GM19328 (cell line): ENCODE measurements around the gene SPRR5.

Source experiments
- ATAC-seq: cut with Tn5 transposase; IDR thresholded peaks from one replicate; pipeline ENCODE4 v1.9.1; 2021; ENCODE audit warnings: mild to moderate bottlenecking, moderate library complexity; ENCODE audit not compliant: unreplicated experiment

The SPRR5 gene

DNA sequence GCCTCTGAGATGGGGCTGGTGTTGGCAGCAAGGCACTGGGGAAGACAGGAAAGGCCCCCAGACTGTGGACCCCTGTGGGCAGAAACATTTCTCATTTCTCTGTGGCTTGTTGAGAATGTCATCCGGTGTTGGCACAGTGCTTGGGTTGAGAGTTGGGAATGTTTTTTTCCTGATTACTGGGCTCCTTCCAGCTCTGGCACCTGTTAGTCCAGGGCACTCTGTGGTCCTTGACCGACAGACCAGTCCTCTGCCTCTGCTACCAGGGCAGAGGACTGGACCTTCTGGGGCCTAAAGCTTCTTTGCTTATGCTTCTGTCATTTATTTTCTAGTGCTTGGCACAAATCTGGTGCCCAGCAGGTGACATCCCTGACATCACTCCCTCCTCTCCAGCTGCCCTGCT, 4.8 kb upstream of the SPRR5 start:
- ATAC-seq, result no peak

DNA sequence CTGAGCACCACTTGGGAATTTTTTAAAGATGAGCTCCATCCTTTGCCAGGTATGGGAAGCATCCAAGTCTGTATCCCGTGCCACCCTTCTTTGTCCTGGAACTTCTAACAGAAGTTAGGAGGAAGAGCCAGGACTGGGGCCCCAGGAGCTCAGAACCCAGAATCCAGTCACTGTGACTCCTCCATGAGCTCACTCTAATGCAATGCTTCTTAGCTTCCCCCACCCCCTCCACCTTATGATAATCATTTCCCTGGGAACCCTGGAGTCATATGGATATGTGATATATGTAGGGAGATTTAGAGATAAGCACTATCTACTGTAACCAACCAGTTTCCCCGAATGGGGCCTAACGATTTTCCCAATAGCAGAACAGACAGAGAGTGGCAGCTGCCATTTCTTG, 758 bp upstream of the SPRR5 start:
- ATAC-seq, result no peak

DNA sequence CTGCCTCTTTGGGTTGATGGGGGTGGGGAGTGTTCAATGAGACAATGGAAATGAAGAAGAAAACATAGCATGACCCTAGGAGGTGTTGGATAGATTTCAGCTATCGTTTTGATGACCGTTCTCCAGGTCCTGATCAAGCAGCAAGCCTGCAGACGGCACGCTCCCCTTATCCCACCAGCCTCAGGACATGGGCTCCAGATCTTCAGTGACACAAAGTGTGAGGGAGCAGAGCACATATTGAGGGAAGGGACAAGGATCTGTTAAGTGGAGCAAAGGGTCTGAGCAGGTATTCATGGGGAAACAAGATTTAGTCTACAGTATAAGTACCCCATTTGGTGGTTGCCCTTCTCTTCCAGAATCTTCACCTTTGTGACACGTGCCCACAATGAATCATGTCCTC, 4.7 kb downstream of the SPRR5 start:
- no peak for ATAC-seq

DNA sequence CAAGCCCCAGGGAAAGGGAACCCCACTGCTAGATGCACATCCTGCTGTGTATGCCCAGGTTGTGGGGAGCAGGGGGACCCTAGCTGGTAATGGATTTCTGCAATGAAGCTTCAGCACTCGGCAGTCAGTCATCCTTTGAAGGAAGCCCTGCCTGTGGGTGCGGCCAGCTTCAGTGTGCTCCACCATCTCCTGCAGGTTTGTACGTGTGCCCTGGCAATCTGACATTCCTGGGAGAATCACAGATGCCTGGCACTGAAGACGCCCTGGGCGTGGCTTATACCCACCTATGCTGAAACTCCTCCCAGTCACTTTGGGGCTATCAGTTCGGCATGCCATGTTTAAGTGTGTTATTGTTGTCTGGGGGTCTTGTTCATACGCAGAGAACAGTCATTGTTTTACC, 6.8 kb downstream of the SPRR5 start:
- ATAC-seq, result no peak

DNA sequence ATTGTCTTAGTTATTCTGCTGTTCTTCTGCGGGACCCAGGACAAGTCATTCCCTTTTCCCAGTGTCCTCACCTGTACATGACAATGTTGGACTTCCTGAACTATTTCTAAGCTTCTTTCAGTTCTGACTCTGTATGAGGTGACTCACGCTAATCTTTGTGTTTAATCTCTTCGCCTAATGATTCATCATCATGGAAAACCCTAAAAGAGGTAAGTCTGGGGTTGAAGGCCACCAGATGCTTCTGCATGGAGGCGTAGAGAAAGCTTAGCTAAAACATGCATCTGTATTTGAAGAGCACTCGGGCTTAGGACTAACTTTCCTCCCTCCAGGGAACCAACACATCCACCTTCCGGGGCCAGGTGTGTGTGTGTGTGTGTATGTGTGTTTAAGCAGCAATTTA, 7.4 kb downstream of the SPRR5 start:
- no peak for ATAC-seq

DNA sequence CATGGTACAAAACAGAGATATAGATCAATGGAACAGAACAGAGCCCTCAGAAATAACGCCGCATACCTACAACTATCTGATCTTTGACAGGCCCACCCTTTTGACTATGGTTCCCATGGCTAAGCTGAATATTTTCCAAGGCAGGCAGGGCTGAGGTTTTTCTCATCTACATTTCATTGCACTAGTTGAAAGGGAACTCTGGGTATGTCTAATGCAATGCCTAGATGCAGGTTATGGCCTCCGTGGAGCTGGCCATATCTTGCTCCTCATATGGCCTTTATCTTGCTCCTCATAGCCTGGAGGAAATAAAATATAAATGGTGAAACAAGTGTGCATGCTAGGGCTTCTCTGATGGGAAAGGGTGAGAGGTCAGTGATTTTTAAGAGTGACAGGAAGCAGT, 10.6 kb downstream of the SPRR5 start:
- ATAC-seq, result no peak

DNA sequence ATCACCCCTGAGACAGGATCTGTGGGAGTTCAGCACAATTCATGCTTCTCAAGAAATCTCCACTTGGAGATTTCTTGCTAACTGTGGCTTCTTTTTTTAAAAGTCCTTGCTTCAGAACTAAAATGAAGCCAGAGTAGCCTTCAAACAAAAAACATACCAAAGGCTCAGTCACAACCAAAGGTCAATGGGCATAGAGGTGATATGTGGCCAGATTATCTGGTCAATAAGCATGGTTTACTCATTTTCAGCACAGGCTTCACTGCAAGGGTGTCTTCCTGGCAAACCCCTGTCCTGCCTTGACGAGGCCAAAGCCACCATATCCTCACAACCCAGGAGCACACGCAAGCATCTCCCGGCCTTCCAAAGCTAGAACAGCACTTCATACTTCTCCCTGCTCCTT, 12.3 kb downstream of the SPRR5 start:
- no peak for ATAC-seq

DNA sequence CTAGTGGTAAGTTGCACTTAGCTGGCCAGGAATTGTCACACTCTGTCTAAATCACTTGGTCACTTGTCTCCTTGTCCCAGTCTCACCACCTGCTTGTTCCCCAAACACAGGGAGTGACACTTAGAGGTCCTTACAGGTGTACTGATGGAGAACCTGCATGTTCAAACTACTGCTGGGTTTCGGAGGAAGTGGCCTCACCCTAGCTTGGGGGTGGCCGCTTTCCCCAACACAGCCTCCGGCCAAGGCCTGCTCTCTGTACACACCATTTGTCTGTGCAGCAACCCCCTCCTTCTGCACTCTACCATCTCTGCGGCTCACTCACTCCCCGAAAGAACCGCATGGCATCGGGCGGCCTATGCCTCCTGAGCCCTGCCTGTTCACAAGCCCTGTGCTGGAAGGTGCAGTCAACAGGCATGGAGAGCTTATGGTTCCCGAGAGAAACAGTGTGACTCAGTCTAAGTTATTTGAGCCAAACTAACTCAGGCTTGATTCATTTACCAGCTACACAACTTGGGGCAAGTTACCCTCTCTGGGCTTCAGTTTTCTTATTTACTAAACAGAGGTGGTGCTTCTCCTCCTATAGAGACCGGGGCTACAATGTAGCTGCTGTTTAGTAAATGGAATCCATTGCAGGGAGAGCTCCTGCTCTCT, 12.9 kb downstream of the SPRR5 start:
- ATAC-seq, result no peak

DNA sequence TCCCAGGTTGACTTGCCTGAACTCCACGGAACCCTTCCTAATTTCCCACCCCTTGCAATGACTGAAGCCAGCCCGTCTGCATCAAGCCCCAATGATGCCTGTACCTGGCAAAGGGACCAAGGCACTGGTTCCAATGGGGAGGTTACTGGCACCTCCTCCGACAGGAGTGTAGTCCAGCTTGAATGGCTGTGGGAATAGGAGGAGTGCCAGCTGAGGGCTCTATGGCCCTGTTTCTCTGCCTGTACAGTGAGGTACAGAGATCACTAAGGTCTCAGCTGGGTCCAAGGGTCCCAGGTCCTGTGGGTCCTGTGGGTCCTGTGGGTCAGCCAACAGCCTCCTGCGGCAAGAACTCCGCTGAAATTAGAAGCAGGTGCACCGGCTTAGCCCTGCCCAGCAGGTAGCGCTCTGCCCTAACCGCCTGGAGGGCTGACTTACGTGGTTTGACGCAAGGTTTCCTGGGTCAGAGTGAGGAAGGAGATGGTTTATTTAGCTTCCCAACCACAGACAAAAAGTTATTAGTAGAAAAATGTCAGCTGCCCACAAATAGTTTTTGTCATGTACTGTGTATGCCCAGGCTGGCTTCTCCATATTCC, 13.5 kb downstream of the SPRR5 start:
- ATAC-seq, result no peak

DNA sequence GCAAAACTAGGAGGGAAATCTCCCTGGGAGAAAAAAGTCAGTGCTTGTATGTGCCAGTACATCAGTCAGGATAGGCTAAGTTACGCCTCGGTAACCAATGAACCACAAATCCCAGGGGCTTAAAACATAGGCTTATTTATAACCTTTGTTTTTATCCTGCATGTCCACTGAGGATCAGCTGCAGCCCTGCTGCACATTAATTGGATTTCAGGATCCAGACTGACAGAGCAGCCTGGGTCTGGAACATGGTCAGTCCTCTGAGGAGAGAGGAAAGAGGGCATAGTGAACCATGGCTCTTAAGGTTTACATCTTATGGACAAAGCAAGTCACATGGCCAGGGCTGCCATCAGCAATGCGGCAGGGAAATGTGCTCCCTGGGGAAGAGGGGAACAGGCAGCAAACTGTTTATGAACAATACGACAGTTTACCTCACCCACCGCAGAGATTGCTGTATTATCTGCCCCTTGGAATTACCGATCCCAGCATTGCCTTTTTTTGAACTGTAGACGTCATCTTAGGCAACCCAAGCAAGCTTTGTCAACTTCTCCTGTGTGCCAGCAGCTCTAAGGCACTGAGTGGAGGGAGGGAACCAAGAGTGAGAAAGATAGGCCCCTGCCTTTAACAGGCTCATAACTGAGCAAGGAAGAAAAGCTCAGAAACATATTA, 14.4 kb downstream of the SPRR5 start:
- no peak for ATAC-seq

DNA sequence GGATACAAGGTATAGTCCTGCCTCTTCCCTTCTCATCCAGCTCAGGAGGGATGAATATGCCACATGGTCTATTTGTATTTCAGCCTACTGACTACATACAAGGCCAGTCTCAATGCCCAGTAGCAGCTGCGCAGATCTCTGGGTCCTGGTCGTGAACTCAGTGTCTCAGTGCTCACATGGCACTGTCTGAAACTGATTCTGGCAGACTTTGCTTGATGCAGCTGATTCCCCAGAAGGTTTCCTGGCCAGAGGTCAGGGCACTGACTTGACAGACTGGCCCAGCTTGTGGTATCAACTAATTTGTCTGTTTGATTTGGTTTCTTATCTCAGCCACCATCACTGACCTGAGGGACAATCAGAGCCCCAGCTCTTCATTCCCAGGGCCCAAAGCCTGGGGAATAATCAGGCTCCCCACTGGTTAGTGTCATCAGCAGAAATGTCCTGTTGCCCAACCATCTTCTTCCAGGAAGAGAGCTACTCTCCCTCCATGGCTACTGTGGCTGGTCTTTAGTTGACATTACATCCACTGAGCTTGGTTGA, 15.9 kb downstream of the SPRR5 start:
- ATAC-seq, result no peak

DNA sequence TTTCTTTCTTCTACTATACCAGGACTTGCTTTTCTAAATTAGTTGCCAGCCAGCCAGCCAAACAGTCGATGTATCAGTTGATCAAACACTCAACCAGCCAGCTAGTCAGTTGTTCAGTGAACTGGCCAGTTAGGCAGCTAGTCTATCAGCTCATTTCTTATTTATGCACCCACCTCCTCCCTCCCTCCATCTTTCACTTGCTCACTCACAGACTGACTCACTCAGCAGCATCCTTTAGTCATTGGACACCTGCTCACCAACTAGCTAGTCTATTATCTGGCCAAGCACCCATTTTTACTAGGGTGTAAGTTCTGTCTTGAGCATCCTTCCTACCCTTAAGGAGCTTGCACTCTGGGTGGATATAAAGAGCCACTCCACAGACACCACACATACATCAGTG, 17.5 kb downstream of the SPRR5 start:
- no peak for ATAC-seq

DNA sequence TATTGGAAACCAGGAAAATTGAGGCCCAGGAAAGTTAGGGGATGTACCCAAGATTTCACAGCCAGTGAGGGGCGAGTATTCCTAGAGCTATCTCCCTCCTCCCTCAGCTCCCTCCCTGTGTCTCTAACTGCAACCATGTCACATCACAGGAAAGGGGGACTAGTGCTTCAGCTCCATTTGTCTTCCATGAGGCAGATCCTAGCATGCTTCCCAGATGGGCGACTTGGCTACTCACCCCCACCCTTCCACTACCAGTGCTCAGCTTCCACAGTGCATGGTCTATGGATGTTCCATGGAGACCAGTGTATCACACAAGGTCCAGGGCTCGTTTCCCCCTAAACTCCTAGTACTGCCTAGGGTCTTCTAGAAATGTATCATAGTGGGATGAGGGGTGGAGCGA, 18.8 kb downstream of the SPRR5 start:
- no peak for ATAC-seq

DNA sequence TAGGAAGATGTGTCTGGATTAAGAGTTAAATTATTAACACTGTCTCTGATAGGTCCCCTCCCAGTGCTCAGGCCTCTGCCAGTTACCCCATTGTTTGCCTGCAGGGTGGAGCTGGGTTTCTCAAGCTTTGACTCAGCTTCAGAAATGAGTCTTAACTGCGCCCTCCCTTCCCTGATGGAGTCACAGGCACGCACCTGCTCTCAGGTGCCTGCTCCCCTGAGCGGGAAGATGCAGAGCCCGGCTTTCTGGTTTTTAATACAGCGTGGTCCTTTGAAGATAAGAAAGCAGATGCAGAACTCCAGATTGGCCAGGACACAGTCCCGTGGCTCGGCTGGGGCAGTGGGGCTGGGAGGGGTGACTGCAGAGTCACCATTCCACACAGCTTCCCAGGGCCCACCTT, 20.2 kb downstream of the SPRR5 start:
- no peak for ATAC-seq

DNA sequence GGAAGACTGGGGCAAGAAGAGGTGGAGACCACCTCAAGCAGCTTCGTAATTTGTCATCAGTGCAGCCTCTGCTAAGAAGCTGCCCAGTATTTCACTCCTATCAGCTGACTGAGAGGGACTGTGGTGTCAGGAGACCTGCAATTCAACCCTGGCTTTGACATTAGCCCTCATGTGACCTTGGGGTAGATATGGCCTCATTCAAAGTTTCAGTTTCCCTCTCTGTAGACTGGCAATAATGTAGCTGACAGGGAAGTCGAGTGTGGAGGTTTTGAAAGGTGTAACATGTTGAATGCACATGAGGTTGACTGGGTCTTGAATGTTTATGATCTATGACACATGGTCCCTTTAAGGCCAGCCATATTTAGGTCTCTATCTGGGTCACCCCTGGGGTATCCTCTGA, 21.2 kb downstream of the SPRR5 start:
- ATAC-seq, result peak; percentile 81

DNA sequence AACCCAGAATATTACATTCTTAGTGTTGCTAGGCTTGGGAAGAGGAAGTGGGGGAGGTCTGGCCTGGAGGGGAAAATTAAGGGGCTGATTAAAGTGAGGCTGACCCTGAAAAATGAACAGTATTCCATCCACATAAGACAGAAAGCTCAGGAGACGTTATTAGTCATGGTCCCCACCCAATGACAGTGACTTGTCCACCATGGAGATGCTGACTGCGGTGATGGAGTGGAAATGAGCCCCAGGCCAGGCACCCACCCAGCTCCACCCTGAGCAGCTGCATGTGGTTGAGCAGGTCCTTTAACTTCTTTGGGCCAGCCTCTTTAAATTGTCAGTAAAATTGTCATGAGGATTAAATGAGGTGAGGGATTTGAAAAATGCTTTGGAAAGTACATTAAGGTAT, 22.0 kb downstream of the SPRR5 start:
- no peak for ATAC-seq

DNA sequence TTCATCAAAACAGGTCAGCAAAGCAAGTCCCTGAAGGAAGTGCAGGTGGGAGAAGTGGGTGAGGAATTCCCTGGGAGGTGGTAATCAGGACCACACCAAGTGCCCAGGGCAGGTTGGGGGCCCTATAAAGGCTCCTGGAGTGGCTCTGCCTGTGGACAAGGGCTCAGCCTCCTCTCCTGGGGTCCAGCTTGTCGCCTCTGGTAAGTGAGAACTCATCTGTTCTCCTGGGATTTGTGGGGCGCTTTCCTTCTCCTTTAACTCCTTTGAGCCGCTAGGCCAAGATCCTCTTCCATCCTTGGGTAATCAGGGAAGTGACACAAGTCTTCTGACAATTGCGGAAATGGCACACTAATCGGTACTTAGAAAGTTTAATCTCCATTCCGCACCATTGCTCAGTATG, 23.5 kb downstream of the SPRR5 start, which contains the start of gene SPRR4:
SPRR4 (plus strand) TSS at position 154 of the 400 bp plus-strand sequence. CDS start 1,243 bp downstream, outside the sequence.
- ATAC-seq, result no peak

DNA sequence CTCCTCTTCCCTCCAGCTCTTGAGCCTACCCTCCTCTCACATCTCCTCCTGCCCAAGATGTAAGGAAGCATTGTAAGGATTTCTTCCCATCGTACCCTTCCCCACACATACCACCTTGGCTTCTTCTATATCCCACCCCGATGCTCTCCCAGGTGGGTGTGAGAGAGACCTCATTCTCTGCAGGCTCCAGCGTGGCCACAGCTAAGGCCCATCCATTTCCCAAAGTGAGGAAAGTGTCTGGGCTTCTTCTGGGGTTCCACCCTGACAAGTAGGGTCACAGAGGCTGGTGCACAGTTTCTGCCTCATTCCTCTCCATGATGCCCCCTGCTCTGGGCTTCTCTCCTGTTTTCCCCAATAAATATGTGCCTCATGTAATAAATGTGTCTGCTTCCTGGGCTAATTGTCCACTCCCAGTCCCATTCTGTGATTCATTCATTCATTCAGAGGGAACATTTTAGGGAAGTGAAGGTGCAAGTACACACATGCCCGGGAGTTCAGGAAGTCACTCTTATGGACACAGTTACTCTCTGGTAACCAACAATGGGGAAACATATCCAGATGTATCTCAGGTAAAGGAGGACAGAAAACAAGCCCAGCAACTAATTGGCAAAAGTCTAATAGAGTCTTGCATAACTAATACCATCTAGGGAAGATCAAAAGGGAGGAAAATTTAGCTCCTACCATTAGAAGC, 25.3 kb downstream of the SPRR5 start:
- no peak for ATAC-seq

DNA sequence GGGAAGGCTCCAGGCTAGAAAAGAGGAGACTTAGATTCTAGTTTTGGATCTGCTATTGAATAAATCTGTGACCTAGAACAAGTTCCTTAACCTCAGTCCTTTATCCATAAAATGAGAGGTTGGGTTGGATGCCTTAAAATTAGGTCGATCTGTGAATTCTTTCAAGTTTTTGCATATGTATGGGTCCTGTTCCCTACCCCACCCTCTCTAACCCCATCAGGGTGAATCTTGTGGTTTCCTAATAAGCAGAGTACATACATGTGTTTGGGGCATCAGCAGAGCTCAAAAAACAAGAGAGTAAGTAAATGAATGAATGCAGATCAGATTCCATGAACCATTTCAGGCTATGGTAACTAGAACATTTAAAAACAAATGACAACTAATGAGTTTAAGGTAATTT, 29.7 kb downstream of the SPRR5 start:
- ATAC-seq, result no peak

DNA sequence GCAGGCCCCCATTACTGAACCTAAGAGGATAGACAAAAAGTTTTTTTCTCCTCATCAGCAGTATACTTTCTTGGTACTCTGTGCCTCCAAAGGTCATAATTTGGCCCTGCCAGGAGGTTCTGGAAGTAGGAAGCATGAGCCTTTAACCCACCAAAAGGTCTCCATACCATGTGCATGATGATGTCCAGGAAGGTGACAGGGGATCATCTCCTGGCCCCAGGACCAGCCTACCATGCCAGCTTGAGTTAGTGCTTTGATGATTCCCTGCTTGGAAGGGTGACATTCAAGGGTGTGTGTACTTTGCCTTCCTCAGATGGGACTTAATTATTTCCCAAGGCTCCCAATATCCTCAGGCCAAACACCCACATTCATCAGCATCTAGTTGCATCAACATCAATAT, 30.6 kb downstream of the SPRR5 start:
- no peak for ATAC-seq

DNA sequence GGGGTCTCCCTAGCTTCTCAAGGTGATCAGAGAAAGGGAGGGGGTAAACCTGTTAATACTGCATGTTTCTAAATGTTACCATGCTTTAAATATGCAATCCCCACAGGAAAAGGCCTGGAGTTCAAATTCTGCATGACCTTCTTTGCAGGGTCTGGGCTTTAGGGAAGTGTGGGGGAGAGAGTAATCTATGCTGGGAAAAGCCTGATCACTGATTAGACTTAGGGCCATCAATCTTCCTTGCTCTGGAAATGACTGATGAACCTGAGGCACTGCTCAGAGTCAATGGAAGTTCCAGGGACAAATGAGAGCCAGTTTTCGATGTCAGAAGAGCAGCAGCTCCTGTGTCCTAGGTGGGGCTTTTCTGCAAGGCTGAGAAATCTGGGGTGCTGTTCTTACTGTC, 33.7 kb downstream of the SPRR5 start:
- no peak for ATAC-seq
